Large intestine (tissue), 3 donors: ENCODE results near the gene KCNJ2. TPM values are rescaled to one million over a fixed set of nuclear protein-coding genes. Genes with fewer than 3 reads are reported as not detected.

Experiments used
- DNase-seq, 2 donors: peaks; one replicate each; pipeline versions ENCODE4 v3.0.0 to v3.0.0-alpha.2; 2013
- H3K27ac ChIP-seq: one replicate; pipeline ENCODE4 v1.5.1; 2013; ENCODE audit warnings: low read length
- H3K27me3 ChIP-seq: 2 replicates; pipeline ENCODE4 v1.6.1; 2013; ENCODE audit warnings: low read length; ENCODE audit not compliant: control insufficient read depth, insufficient read depth
- H3K36me3 ChIP-seq: 2 replicates; pipeline ENCODE4 v1.6.1; 2013; ENCODE audit warnings: low read length; ENCODE audit not compliant: control insufficient read depth, insufficient read depth
- H3K4me1 ChIP-seq: one replicate; pipeline ENCODE4 v1.6.1; 2013; ENCODE audit warnings: low read length; ENCODE audit not compliant: control insufficient read depth, insufficient read depth
- H3K4me3 ChIP-seq: one replicate; pipeline ENCODE4 v1.5.1; 2013; ENCODE audit warnings: low read length
- H3K9me3 ChIP-seq: one replicate; pipeline ENCODE4 v1.6.1; 2013; ENCODE audit warnings: mild to moderate bottlenecking, low read depth, low read length, moderate library complexity; ENCODE audit not compliant: control insufficient read depth
- WGBS: methylation state at CpG from one replicate; pipeline ENCODE4 v1.1.5; 2013; ENCODE audit warnings: low lambda C conversion rate; ENCODE audit not compliant: insufficient coverage; 5-methylcytosine and 5-hydroxymethylcytosine counted together
- polyA plus RNA-seq: library from polyadenylated mRNA; unstranded; fragments of 120-200 nt; gene quantifications from one replicate; pipeline ENCODE4 v1.2.1, GENCODE V29; 2013

KCNJ2 gene
- polyA plus RNA-seq, 1 donor: 1.4 TPM

DNA sequence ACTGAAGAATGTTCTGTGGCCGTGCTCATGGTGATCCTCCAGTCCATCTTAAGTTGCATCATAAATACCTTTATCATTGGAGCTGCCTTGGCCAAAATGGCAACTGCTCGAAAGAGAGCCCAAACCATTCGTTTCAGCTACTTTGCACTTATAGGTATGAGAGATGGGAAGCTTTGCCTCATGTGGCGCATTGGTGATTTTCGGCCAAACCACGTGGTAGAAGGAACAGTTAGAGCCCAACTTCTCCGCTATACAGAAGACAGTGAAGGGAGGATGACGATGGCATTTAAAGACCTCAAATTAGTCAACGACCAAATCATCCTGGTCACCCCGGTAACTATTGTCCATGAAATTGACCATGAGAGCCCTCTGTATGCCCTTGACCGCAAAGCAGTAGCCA, 36.8 kb upstream of the KCNJ2 start:
- 80% methylated on average over 1 of the region's 11 CpGs for WGBS
- Histone ChIP-seq H3K27ac (no peak overlapping the region), H3K36me3 (no peaks in the 10 kb centered on the region), H3K4me3 (no peak overlapping the region), H3K4me1 (peaks cover 6% of the 10 kb centered on the region), H3K27me3 (no peaks in the 10 kb centered on the region), H3K9me3 (no peaks in the 10 kb centered on the region)
- DNase-seq: no peak

DNA sequence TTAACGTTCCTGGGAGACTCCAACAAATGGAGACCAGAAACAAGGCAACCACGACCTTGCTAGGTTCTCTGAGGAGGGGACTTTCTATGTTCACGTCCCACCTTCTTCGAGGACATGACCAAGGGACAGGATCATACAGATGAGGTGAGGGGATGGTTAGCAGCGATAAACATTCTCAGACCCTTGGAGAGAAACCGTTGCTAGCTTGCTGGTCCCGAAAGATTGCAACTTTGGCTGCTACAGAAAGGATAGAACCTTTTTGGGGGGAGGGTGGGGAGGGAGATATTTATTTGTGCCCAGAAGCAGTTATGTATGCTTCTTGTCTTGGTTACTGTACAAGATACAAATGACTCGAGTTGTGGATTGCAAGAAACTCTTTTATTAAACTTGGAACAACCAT, 35.3 kb upstream of the KCNJ2 start:
- H3K9me3 ChIP-seq: no peaks in the 10 kb centered on the region
- H3K4me3 ChIP-seq: no peak overlapping the region
- H3K27me3 ChIP-seq: no peaks in the 10 kb centered on the region
- no peaks in the 10 kb centered on the region for H3K36me3 ChIP-seq
- no peak overlapping the region for H3K27ac ChIP-seq
- 100% methylated on average over 1 of the region's 8 CpGs for WGBS
- no peak for DNase-seq
- peaks cover 6% of the 10 kb centered on the region for H3K4me1 ChIP-seq

GRCh38 chr17:70134777-70135176, 34.6 kb upstream of the KCNJ2 start:
- no peak for DNase-seq
- Histone ChIP-seq H3K36me3 (no peaks in the 10 kb centered on the region), H3K27me3 (no peaks in the 10 kb centered on the region), H3K4me3 (no peak overlapping the region), H3K4me1 (peaks cover 6% of the 10 kb centered on the region), H3K9me3 (no peaks in the 10 kb centered on the region), H3K27ac (no peak overlapping the region)
- no CpG with 5 or more reads among the region's 1 CpG for WGBS

DNA sequence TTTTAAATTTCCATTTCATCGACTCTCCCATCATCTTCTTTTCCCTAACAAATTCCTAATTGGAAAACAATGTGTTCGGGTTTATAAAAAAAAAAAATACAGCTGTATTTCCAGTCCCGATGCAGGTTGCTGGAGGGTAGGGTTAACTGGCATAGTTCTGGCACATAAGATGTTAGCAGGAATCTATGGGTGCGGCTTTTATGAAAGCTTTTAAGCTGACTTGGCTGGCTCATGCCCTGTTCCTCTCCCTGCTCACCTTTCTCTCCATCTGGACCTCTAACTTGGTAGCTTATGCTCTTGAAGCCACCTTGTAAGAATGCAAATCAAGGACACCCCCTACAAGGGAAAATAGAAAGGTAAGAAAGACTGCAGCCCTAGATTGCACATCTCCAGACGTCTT, 33.2 kb upstream of the KCNJ2 start:
- no peak overlapping the region for H3K4me3 ChIP-seq
- H3K4me1 ChIP-seq: peaks cover 6% of the 10 kb centered on the region
- no peak overlapping the region for H3K27ac ChIP-seq
- DNase-seq: no peak
- 100% methylated on average over 1 of the region's 5 CpGs for WGBS
- no peaks in the 10 kb centered on the region for H3K27me3 ChIP-seq
- H3K9me3 ChIP-seq: no peaks in the 10 kb centered on the region
- no peaks in the 10 kb centered on the region for H3K36me3 ChIP-seq

- H3K27ac ChIP-seq: no peak overlapping the region
- H3K4me3 ChIP-seq: no peak overlapping the region
- H3K9me3 ChIP-seq: no peaks in the 10 kb centered on the region
- H3K4me1 ChIP-seq: peaks cover 6% of the 10 kb centered on the region
- no peaks in the 10 kb centered on the region for H3K27me3 ChIP-seq
- peak; percentile 38 to 72 for DNase-seq
- 80% methylated on average over 1 of the region's 9 CpGs for WGBS
- no peaks in the 10 kb centered on the region for H3K36me3 ChIP-seq
Measured at GRCh38 chr17:70137451-70138230, 31.7 kb upstream of the KCNJ2 start.

DNA sequence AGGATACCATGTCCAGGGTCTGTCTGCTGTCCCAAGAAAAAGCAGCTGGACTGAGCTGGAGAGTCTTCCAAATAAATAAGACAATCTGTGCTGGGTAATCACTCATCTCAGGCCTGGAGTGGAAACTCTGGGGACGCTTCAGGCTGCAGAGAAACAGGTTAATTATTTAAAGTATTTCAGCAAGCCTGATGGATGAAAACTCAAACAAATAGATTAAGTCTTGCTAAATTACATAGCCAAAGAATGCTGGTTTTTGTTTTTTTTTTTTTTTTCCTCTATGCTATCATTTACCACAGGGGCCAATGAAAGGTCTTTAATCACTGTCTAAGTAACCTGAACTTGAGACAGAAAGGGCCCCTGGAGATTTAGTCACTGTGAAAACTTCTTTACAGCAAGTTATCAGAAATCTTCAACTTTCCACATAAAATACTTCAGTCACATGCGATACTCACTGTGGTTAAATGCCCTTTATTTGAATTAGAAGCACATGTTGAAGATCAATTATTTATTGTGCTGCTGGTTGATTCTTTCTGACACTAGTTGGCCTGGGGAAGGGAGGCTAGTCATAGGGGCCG, 31.0 kb upstream of the KCNJ2 start:
- no peak for DNase-seq
- no peak overlapping the region for H3K27ac ChIP-seq
- H3K36me3 ChIP-seq: no peaks in the 10 kb centered on the region
- no peaks in the 10 kb centered on the region for H3K9me3 ChIP-seq
- H3K27me3 ChIP-seq: no peaks in the 10 kb centered on the region
- peaks cover 6% of the 10 kb centered on the region for H3K4me1 ChIP-seq
- H3K4me3 ChIP-seq: no peak overlapping the region
- WGBS: no CpG with 5 or more reads among the region's 3 CpGs

DNA sequence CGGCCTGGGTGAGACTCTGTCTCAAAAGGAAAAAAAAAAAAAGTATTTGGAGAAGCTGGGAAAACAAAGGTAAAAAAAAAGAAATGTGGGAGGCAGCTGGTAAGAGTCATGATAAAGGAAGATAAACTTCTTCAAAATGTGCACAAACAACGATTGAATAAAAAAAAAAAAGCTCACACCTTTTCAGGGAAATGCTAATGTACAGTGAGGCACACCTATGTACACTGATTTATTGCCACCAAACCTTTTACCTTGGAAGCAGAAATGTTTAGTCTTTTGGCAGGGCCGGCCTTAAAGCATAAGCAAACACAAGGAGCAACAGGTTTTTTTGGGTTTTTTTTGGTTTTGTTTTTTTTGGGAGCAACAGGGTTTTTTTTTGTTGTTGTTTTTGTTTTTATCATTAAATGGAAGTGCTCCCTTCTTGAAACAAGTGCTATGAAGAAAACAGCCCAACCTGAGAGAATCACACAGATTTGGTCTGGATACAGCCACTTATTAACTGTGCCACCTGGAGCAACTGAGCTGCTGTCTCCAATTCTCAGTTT, 29.8 kb upstream of the KCNJ2 start:
- 50% methylated on average over 2 of the region's 3 CpGs for WGBS
- DNase-seq: no peak
- Histone ChIP-seq H3K9me3 (no peaks in the 10 kb centered on the region), H3K27ac (no peak overlapping the region), H3K4me3 (no peak overlapping the region), H3K36me3 (no peaks in the 10 kb centered on the region), H3K4me1 (peaks cover 6% of the 10 kb centered on the region), H3K27me3 (no peaks in the 10 kb centered on the region)

DNA sequence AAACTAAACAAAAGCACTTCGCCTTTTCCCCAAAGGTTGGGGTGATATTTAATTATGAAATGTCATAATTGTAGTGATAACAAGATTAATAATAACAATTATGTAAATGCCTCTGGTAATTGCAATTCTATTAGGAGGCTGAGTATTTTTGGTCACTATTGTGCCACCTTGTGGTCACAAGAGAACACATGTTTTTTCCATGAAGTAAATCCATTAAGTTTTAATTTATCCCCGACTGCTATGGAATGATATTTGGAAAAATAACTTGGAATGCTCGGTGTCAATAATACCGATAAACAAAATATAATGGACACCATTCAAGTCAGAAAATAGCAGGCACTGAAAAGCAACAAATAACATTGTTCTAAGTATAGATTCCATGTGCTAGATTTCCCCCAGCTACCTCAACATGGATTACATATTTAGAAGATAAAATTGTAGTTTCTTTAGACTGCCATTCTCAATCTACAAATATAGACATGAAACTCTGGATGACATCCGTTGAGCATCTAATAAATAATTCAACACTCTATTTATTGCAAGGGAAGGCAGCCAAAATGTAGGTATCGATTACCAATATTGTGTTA, 25.0 kb upstream of the KCNJ2 start:
- H3K4me3 ChIP-seq: no peak overlapping the region
- H3K4me1 ChIP-seq: no peaks in the 10 kb centered on the region
- DNase-seq: peak; percentile 2 to 14
- no peak overlapping the region for H3K27ac ChIP-seq
- 35% methylated on average over 4 of the region's 6 CpGs for WGBS
- no peaks in the 10 kb centered on the region for H3K27me3 ChIP-seq
- no peaks in the 10 kb centered on the region for H3K9me3 ChIP-seq
- no peaks in the 10 kb centered on the region for H3K36me3 ChIP-seq

GRCh38 chr17:70153210-70153609, 16.1 kb upstream of the KCNJ2 start:
- 97% methylated on average over 3 of the region's 3 CpGs for WGBS
- H3K27ac ChIP-seq: no peak overlapping the region
- H3K9me3 ChIP-seq: no peaks in the 10 kb centered on the region
- H3K4me1 ChIP-seq: no peaks in the 10 kb centered on the region
- H3K4me3 ChIP-seq: no peak overlapping the region
- DNase-seq: no peak
- H3K36me3 ChIP-seq: no peaks in the 10 kb centered on the region
- no peaks in the 10 kb centered on the region for H3K27me3 ChIP-seq

DNA sequence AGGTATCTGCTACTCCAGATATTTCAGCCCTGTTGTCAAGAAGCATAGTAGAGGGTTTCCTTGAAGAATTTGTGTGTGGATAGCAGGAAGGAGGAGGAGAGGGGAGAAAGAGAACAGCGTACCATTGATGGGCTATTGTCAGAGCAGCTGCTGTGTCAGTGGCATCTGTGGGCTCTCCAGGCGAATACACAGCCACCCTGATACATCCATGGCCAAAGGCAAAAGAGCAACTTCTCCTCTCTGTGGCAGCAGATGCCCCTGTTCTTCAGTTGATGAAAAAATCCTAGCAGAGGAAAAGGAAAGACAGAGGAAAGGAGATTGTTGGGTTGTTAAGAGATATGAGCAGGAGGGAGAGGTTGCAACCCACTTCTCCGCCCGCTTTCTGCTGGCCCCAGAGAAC, 12.2 kb upstream of the KCNJ2 start:
- H3K27me3 ChIP-seq: no peaks in the 10 kb centered on the region
- H3K9me3 ChIP-seq: no peaks in the 10 kb centered on the region
- no peak for DNase-seq
- H3K27ac ChIP-seq: no peak overlapping the region
- H3K4me1 ChIP-seq: no peaks in the 10 kb centered on the region
- no peak overlapping the region for H3K4me3 ChIP-seq
- no CpG with 5 or more reads among the region's 4 CpGs for WGBS
- no peaks in the 10 kb centered on the region for H3K36me3 ChIP-seq
